Upper lobe of left lung (tissue), 4 donors: Measurements from ENCODE around the gene MYMK.

ENCODE experiments used
- CTCF ChIP-seq, 6 experiments: fragments of 450-650 bp in 4 of 6; fragments of 200-600 bp in 2 of 6; sonication (generic) in 2 of 6; IDR thresholded peaks; one replicate each; pipeline ENCODE4 v1.5.1; 2016 to 2019; ENCODE audit warnings: antibody characterized with exemption in 6 of 6
- EP300 ChIP-seq, 4 donors: sonication (generic); formaldehyde crosslinking; IDR thresholded peaks; one replicate each; pipeline ENCODE4 v1.5.1; 2017; ENCODE audit warnings: antibody characterized with exemption in 4 of 4, control low read depth in 2 of 4

- TF ChIP-seq CTCF (IDR thresholded peaks at IDR 0.05) (no peak), EP300 (IDR thresholded peaks at IDR 0.05) (no peak)
These were observed 50.5 kb downstream of the MYMK start for GRCh38 chr9:133474215-133474614.
